Measurements from ENCODE around the gene POFUT2. TPM values are rescaled to one million over a fixed set of nuclear protein-coding genes. Genes with fewer than 3 reads are reported as not detected.

Gene POFUT2
- total RNA-seq, 1 experiment from 2014 or later = 25.1 TPM

DNA sequence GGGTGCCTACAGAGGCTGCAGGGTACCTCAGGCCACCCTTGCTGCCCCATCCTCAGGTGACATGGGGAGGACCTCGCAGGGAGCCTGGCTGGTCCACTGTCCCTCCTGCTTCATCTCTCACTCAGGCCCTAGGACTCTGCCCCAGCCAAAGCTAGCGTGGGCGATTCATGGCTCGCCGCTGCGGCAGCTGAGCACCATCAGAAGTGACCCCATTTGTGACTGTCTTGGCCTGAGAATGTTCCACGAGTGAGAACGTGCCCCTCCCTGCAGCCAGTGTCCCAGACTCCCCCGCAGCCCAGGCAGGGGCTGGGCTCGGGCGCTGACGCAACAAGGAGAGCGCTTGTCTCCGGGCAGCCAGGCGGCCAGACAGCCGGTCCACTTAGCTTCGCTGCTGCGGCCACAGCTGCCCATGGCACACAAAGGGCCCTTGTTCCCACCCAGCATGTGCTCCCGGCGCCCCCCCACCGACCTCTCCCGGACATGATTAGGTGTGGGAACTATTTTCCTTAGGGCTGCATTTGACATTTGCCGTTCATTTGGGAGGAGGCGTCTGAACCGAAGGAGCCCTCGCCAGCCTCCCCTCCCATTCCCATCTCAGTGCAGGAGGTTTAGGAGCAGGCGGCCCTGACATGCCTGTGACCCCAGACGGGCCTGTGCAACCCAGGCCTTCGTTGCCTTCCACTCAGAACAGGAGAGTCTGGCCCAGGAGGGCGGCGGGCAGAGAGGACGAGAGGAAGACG lies 19.3 kb upstream of the POFUT2 start:
- Histone ChIP-seq H3K36me3 (ENCODE audit: insufficient read depth, low read length, poor library complexity, severe bottlenecking) (no peaks in the 10 kb centered on the region), H3K27ac (ENCODE audit: low read depth, low read length, poor library complexity, severe bottlenecking) (no peak overlapping the region), H3K27me3 (replicated peaks; ENCODE audit: insufficient read depth, low read depth, low read length, poor library complexity) (no peaks in the 10 kb centered on the region), H3K4me1 (ENCODE audit: insufficient read depth, low read length, poor library complexity, severe bottlenecking) (no peaks in the 10 kb centered on the region), H3K4me3 (ENCODE audit: low read depth, low read length, poor library complexity, severe bottlenecking) (no peak overlapping the region), H3K9me3 (ENCODE audit: low read depth, low read length, poor library complexity, severe bottlenecking) (no peaks in the 10 kb centered on the region)
- no peak for TF ChIP-seq EZH2 (IDR thresholded peaks at IDR 0.05; ENCODE audit: borderline replicate concordance, low read depth, low read length, poor library complexity, severe bottlenecking)
- TF ChIP-seq, protein P1, sequence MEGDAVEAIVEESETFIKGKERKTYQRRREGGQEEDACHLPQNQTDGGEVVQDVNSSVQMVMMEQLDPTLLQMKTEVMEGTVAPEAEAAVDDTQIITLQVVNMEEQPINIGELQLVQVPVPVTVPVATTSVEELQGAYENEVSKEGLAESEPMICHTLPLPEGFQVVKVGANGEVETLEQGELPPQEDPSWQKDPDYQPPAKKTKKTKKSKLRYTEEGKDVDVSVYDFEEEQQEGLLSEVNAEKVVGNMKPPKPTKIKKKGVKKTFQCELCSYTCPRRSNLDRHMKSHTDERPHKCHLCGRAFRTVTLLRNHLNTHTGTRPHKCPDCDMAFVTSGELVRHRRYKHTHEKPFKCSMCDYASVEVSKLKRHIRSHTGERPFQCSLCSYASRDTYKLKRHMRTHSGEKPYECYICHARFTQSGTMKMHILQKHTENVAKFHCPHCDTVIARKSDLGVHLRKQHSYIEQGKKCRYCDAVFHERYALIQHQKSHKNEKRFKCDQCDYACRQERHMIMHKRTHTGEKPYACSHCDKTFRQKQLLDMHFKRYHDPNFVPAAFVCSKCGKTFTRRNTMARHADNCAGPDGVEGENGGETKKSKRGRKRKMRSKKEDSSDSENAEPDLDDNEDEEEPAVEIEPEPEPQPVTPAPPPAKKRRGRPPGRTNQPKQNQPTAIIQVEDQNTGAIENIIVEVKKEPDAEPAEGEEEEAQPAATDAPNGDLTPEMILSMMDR (conservative IDR thresholded peaks at IDR 0.05; ENCODE audit: low read depth, low read length) = no peak
- POLR2A ChIA-PET (ENCODE audit: low non-redundant PET) = no interaction called here
- DNase-seq (ENCODE audit: low spot score) = no peak
- intact Hi-C loops (cut with micrococcal nuclease; ENCODE audit: unreplicated experiment) = no loop called here
- no TSS peak for BruUV-seq (replicated peaks)
- CTCF ChIA-PET = no interaction called here

DNA sequence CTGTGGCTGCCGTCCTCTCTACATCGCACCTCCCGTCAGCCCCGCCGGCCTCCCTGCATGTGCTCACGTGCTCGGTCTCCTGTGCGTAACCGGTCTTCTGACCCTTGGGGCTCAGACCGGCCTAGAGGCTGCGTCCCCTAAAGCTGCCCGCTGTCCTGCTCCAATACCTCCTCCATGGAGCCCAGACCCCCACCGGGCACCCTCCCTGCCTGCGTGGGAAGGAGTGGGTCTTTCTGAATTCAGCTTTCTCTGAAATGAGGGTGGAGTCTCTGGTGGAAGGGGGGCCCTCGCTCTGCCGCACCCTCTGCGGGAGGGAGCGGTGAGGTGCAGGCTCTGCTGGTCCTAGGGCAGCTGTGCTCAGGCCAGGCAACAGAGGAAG lies 18.7 kb upstream of the POFUT2 start:
- TF ChIP-seq, protein P1 (conservative IDR thresholded peaks at IDR 0.05; ENCODE audit: low read depth, low read length) = no peak
- no peak for TF ChIP-seq EZH2 (IDR thresholded peaks at IDR 0.05; ENCODE audit: borderline replicate concordance, low read depth, low read length, poor library complexity, severe bottlenecking)

DNA sequence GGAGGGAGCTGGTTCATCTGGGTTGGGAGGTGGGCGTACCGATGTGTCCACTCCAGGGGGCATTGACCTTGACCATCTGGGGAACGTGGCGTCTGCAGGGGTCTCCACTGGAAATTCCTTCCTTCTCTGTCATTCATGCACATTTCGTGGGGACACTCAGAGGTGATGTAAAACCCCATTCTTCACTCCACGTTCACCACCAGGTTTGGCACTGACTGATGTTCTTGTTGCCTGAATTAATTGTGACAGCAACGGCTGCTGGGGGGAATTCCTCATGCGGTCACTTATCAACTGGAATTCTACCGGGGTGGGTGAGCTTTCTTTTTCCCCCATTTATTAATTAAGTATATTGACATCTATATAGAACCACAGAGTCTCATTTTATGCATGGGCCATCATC lies 18.1 kb upstream of the POFUT2 start:
- no peak for DNase-seq (ENCODE audit: low spot score)
- TF ChIP-seq, protein P1 (conservative IDR thresholded peaks at IDR 0.05; ENCODE audit: low read depth, low read length) = no peak
- no peak for TF ChIP-seq EZH2 (IDR thresholded peaks at IDR 0.05; ENCODE audit: borderline replicate concordance, low read depth, low read length, poor library complexity, severe bottlenecking)
- H3K27me3 ChIP-seq (replicated peaks; ENCODE audit: insufficient read depth, low read depth, low read length, poor library complexity) = no peaks in the 10 kb centered on the region
- ChIA-PET CTCF (no interaction called here), POLR2A (ENCODE audit: low non-redundant PET) (no interaction called here)
- H3K4me1 ChIP-seq (ENCODE audit: insufficient read depth, low read length, poor library complexity, severe bottlenecking) = no peaks in the 10 kb centered on the region
- no peak overlapping the region for H3K27ac ChIP-seq (ENCODE audit: low read depth, low read length, poor library complexity, severe bottlenecking)
- H3K4me3 ChIP-seq (ENCODE audit: low read depth, low read length, poor library complexity, severe bottlenecking) = no peak overlapping the region
- no peaks in the 10 kb centered on the region for H3K9me3 ChIP-seq (ENCODE audit: low read depth, low read length, poor library complexity, severe bottlenecking)
- no peaks in the 10 kb centered on the region for H3K36me3 ChIP-seq (ENCODE audit: insufficient read depth, low read length, poor library complexity, severe bottlenecking)
- intact Hi-C loops (cut with micrococcal nuclease; ENCODE audit: unreplicated experiment) = no loop called here
- BruUV-seq (replicated peaks) = no TSS peak

More for the DNA sequence above, 18.7 kb upstream of the POFUT2 start:
- Histone ChIP-seq H3K4me1 (ENCODE audit: insufficient read depth, low read length, poor library complexity, severe bottlenecking) (no peaks in the 10 kb centered on the region), H3K4me3 (ENCODE audit: low read depth, low read length, poor library complexity, severe bottlenecking) (no peak overlapping the region), H3K27ac (ENCODE audit: low read depth, low read length, poor library complexity, severe bottlenecking) (no peak overlapping the region), H3K27me3 (replicated peaks; ENCODE audit: insufficient read depth, low read depth, low read length, poor library complexity) (no peaks in the 10 kb centered on the region), H3K36me3 (ENCODE audit: insufficient read depth, low read length, poor library complexity, severe bottlenecking) (no peaks in the 10 kb centered on the region), H3K9me3 (ENCODE audit: low read depth, low read length, poor library complexity, severe bottlenecking) (no peaks in the 10 kb centered on the region)
- no TSS peak for BruUV-seq (replicated peaks)
- CTCF ChIA-PET = no interaction called here
- intact Hi-C loops (cut with micrococcal nuclease; ENCODE audit: unreplicated experiment) = no loop called here
- POLR2A ChIA-PET (ENCODE audit: low non-redundant PET) = no interaction called here
- DNase-seq (ENCODE audit: low spot score) = no peak
